HG03139 (cell line): ENCODE results near the gene PTPRK.

Experiments
- ATAC-seq: cut with Tn5 transposase; IDR thresholded peaks from one replicate; pipeline ENCODE4 v1.9.1; 2021; ENCODE audit not compliant: unreplicated experiment

Gene PTPRK

DNA sequence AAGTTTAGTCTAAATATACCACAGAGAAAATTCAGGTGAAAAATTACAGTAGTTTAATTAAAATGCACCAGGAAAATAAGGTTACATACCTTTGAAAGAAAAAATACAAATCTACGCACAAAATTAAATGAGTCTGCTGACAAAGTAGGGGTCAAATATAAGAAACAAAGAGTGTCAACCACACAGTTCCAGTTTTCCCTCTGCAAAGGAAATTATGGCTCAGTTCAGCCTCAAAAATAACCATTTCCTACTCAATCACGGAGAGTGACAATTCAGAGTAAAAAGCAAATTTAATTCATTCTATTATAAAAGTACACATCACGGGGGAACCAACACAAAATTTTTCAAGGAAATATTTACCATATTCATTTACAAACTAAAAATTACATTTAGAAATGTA, 124.8 kb downstream of the PTPRK start:
- no peak for ATAC-seq

DNA sequence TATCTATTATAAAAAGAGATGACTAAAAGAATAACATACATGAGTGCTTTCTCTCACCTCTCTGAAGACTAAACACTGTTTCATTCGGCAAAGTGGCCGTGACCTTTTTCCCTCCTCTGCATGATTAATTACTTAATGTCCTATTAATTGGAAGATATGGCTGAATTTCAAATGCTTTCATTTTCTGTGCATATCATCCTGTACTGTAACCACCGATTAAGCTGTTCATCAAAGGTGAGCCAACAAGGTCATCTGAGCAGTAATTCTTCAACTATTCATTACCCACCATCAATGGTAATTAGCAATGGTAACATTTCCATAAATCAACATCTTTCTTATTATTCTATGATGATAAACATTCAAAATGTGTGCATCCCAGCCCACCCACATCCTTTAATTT, 125.2 kb downstream of the PTPRK start:
- ATAC-seq: no peak

DNA sequence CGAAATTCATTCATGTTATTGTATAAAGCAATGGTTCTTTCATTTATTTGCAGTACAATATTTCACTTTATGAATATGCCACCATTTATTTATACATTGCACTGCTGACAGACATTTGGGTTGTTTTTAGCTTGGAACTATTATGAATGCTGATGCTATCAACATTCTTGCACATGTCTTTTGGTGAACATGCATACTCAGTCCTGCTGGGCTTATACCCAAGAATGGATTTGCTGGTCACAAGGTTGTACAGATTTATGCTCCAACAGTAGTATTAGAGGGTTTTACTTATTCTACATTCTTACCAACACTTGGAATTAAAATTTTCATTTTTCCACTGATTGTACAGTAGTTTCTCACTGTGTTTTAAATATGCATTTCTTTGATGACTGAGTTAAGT, 126.2 kb downstream of the PTPRK start:
- no peak for ATAC-seq

DNA sequence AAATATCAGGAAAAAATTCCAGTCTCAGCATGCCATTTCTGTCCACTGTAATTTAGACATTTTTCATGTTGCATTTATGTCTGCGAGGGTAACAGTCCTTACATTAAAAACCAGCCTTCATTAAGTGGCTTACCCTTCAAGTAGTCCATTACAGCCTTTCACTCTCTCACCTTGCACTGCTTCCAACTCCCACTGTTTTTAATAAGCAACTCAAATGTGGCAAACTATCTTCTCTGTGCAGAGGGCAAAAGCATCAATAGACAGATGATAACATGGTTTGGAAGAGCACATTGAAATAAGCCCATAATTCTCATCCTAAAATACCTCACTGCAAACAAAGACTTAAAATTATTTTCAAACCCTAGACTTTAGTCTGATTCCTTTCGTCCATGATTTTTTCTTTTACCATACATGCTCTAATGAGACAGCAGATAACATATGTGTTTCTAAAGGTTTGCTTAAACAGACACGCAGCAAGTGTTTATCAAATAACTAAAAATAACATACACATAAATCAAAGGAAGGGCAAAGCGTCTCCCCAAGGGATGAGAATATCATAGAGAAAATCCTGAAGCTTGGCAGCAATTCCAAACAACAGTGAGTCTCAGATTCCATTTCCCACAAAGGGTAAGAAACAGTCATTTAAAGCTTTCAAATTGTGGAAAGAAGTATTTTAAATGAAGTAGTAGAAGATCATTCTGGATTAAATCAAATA, 130.4 kb downstream of the PTPRK start:
- ATAC-seq: no peak

DNA sequence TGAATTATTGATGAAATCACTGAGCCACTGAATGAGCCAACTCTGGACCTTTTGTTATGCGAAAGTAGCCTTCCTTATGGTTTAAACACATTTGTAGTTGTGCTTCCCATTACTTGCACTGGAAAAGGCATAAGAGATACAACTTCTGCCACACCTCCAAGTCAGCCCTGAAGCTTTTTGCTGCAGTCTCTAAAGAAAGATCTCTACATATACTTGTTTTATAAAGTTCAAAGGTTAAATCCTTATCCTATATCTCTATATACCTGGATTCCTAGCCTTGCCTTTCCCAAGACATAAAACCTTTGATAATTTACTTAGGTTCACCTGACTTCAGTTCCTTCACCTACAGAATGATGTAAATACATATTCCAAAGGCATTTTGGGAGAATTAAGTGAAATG, 132.0 kb downstream of the PTPRK start:
- ATAC-seq: no peak

DNA sequence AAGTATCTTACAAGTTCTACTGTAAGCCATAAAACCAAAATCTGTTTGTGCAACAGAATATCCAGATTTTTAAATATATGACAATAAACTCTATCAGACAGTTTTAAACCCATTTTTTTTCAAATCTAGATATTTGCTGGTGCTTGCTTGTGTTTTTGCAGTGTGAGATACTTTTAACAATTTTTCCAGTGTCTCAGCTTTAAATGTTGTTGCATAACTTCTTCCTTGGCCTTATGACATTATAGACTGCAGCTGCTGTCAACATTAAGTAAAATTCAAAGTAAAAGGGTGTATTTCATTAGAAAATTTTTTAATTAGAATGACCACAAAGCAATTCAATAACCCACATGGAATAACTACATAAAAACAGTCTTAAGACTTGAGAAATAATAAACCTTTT, 139.5 kb downstream of the PTPRK start:
- no peak for ATAC-seq

DNA sequence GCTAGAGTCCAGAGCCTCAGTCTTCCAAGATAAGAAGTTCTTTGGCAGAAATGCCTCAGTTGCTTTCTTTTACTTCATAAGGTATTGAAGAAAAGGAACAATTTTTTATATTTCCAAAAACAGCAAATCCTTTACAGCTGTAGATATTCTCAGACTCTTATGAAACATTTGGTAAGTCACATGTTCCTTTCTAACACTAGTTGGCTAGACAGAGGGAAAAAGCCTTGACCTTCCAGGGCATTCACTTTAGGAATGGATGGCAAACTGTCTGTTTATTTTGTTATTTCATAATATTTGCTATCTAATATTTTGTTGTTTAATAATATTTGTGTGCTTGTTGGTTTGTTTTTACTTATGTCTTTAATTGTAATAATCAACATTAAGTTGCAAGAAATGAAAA, 140.8 kb downstream of the PTPRK start:
- no peak for ATAC-seq

DNA sequence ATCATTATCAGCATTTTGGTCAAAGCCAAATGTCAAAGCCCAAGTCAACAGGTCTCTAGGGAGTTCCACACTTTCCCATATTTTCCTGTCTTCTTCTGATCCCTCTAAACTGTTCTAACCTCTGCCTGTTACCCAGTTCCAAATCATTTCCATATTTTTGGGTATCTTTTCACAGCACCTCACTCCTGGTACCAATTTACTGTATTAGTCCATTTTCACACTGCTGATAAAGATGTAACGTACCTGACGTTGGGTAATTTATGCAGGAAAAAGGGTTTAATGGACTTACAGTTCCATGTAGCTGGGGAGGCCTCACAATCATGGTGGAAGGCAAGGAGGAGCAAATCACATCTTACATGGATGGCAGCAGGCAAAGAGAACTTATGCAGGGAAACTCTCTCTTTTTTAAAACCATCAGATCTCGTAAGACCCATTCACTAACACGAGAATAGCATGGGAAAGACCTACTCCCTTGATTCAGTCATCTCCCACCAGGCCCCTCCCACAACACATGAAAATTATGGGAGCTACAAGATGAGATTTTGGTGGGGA, 143.4 kb downstream of the PTPRK start:
- ATAC-seq: no peak

DNA sequence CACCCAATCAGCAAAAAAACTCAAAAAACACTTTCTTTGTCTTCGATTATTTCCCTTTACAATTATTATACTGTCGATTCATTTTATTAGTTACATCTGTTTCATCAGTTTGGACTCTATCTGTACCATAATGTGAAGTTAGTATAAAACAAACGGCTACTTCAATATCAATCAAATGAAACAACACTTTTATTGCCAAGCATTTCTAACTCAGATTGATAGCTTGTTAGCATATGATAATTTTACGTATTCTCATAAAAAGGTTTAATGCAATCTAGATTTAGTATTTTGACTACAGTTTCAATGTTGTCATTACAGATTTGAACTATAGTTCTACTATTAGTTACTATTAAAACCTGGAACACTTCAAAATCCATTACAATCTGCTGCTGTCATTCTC, 149.3 kb downstream of the PTPRK start:
- no peak for ATAC-seq

DNA sequence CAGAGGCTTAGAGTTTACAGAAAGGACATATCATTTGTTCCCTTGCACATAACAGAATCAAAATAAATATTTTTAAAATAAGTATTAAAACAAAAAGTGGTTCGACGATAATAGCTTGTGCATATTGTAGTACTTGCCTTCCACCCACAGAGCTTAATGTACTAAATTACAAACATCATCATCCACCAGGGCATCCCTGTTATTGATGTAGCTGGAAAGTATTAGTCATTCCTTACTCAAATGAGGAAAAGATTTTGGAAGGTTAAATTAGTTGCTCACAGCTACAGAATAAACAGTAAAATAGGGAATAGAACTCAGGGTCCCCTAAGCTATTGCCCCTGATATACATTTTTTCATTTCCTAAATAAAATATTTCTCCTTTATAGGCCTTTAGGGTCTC, 150.3 kb downstream of the PTPRK start:
- no peak for ATAC-seq

DNA sequence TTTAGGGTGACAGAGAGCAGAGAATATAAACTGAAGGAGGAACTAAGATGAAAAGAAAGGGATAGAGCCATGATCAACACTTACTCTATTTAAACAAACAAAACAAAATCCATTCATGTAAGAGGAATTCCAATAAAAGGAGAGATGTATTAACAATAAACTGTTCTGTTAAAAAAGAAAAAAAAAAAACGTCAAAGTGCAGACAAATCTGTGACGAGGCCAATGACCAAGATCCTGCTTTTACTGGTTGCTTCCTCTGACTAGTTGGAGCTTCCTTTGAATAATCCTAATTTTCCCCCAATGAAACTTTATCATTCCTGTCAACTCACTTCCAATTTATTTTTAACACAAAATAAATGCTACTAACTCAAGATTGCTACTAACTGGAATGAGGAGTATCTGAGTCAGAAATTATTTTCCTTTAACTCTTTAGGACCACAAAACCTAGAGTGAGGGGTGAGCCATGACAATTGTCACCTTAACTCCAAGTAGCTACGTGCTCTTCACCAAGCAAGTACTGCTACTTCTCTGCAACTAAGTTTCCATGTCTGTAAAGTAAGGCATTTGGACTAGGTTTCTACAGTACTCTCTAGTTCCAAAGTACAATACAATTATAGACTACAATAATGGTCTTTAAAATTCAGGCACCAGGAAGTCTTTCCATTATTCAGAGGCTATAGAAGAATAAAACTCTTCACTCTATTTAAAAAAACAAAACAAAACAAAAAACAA, 152.0 kb downstream of the PTPRK start:
- no peak for ATAC-seq

DNA sequence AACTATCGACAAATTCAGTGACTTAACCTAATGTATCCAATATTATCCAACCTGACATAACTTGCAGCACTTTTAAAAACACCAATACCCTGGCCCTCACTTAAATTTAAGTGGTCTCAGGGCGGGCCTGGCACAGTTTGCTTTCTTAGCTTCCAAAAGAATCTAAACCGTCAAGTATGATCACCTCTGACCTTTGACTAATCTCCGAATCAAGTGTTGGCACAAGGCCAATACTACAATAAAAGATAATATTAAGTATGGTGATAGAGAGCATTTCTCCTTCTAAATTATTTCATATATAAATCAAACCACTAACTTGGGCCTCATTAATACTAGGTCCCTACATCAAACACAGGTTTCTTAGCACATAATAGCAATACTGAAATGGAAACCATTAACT, 153.0 kb downstream of the PTPRK start:
- no peak for ATAC-seq

DNA sequence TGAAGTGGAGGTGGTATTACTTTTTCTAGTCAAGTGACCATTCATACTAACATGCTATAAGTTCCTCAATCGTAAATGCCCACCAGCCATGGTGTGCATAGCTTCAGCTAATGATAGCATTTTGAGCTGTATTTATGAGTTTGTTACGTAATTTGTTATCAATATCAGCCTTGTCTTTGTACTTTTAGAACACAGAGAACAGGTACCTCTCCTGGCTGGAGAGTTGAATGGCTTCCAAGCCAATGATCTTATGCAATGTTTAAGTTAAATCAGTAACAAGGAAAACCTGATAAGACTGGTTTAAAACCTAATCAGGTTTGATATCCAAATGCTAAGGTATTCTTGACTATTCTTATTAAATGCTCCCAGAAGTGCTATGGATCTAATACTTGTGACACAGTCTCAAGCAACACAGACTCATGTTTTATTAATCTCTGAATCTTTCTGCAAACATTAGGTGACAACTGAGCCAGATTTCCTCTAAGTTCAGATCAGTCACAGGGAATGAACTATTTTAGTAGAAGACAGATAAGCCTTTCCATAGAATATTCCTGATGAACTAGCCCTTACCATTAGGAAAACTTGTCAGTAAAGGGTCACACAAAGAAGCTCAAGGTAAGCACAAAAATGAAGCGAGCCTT, 154.8 kb downstream of the PTPRK start:
- no peak for ATAC-seq

DNA sequence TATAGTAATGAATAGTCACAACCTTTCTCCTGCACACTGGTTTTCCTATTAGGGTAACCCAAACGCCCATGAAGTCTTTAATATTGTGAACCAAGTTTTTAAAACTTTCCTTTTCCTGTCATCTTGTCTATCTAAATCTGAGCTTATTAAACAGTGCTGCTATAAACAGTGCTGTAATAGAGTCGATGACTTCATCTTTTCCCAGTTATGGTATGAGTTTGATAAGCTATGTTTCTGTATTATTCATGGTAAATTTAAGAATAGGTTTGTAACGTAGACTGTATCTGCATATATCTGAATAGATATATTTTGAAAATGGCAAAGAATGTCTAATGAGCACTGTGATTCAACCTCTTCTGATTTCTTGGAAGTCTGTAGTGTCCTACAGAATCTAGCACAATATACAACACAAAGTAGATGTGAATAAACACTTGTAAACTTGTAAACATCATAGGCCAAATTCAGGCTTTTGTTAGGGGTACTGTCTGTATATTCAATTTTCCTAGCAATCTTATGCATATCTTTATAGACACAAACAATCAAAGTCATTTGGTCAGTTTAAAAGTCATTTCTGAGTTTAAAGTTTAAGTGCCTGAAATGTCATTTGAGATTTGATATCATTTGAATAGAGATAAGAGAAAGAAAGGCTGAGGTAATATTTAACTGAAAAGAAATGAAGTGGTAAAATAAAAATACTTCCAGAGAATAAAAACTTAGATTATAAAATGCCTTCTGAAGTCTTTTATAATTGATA, 155.5 kb downstream of the PTPRK start:
- no peak for ATAC-seq

DNA sequence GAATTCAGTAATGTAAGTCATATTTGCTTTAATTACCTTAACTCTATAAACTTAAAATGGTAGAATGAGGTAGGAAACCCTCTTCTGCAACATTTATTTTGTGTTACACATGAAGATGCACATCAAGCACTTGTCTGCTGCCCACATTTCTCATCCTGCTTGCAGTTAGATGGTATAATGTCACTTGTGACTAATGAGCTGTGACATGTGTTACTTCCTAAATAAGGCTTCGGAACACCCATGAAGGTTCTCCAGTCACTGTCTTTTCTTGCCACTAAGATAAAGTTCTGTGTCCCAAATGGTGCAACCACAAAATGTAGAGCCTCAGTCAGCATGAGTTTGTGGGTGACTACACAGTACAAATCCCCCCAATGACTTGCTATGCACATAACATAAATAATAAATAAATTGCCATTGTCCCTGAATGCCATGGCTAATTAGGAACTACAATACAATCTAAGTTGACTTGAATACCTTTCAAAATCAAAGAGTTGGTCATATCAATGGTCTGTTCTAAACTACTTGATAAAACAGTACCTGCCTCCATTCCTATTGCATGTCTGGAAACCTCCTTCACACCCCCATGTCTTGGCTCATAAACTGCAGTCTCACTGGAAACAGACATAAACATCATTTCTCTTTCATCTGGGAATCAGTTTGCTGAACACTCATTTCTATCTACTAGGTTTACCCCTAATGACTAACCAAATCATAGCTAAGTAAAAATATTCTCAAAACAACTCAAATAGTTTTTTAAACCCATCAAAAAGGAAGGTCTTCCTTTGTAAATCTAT, 157.2 kb downstream of the PTPRK start:
- ATAC-seq: no peak

DNA sequence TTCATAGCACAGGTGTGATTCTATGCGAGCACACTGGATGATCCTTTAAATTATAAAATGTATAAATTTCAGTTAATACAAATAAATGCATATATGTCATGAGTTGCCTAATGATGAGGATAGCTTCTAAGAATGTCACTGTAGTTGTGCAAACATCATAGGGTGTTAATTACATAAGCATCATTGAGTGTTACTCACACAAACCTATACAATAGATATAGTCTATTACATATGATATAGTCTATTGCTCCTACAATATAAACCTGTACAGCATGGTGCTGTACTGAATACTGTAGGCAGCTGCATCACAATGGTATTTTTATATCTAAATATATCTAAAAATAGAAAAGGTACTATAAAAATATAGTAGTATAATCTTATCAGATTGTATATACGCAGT, 159.0 kb downstream of the PTPRK start:
- ATAC-seq: no peak

DNA sequence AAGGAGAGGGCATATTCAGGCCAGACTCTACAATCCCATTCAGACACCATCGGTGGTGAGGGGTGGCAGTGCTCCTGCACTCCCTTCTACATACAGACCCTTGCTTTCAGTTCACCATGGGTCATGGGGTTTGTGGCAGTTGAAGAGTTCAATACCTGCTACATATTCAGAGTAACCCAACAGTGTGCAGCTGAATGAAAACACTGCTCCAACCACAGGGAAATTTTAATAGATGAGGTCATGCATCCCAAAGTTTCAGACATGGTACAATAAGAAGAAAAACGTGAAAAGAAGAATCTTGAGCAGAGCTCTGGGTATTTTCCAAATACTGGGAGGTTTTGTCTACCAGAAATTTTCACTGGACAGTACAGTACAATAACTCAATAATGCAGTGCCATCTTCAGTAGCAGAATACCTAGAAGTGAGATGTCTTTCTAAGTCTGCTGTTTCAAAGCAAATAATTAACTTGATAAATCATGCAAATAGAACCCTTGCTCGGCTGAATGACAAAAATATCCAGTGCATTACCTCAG, 162.1 kb downstream of the PTPRK start:
- no peak for ATAC-seq

DNA sequence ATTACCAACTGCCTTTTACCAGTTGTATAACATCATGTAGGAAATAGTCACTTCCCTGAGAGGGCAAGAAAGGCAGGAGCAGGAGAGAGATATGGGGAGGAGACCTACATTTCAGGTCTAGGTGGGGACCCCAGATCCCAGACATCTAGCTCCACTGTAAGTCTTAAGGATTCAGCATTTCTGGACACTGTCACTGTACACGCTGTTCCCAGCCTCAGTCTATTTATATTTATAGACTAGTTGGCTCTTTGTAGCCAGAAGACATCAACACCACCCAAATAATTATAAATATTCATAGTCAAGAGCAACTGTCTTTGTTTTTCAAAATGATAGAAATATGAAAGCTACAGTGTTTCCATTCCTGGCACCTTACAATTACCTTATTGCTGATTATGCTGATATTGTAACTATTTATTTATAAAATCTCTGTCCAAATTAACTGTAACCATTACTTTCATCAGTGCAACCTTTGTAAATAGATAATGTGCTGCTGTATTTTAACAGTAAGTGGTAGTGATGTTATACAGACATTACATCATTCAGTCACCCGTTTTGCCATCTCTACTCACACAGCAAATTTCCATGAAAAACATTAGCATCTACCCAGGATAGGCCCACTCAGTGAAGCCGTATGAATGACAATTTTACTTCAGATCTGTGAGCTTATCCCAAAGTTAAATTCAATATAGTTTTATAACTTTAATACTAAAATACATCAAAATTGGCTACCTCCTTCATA, 162.8 kb downstream of the PTPRK start:
- ATAC-seq: no peak

DNA sequence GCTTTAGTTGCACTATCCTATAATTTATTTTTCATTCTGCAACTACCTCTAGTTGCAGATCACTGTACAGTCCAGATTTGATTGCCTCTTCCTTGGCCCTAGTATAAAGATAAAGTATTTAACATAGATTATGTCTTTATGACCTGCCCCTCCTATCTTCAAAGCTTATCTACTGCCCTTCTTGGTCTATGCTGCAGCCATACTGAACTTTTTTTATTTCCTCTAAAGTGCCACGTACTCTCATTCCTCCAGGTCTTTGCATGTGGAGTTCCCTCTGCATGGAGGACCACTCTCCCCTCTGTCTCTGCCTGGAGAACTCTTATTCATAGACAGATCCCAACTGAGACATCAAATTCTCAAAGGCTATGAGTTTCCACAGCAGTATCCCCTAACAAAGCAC, 168.0 kb downstream of the PTPRK start:
- ATAC-seq: no peak

DNA sequence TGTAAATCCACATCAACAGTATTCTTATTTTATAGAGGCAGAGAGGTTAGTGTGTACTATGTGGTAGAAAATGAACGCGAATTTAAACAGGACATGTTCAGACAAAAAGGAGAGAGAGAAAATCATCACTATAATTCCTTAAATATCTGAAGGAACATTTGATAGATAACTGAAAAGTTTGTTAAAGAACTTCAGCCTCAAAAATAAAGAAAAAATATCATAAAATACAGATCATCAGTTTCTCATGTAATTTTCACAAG, 169.2 kb downstream of the PTPRK start:
- no peak for ATAC-seq
